ENCODE results near the gene PACS1. TPM values are rescaled to one million over a fixed set of nuclear protein-coding genes. Genes with fewer than 3 reads are reported as not detected.
A peak's percentile ranks its signal among the peaks of the same experiment; 100 is the strongest.

The PACS1 gene
- polyA plus RNA-seq, 1 donor, result 30.3 TPM

DNA sequence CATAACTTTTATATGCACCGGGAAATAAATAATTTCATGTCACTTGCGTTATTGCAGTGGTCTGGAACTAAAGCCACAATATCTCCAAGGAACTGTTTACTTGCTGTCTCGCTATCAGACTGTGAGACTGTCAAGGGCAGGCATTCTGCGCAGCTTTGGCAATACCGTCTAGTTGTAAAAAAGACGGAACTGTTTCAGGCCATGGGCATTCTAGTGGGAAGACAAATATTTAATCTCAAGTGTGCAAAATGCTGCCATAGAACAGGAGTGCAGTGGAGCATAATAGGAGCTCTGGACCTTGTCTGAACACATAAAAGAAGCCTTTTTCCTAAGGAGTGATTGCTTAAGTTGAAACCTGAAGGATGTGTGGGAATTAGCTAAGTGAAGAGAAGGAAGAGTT lies 53.8 kb downstream of the PACS1 start:
- Histone ChIP-seq H3K4me3 (ENCODE audit: low read length) (no peak overlapping the region), H3K27me3 (ENCODE audit: control insufficient read depth, insufficient read depth, low read length) (no peaks in the 10 kb centered on the region), H3K4me1 (ENCODE audit: control insufficient read depth, insufficient read depth, low read length) (peaks cover 6% of the 10 kb centered on the region), H3K9me3 (ENCODE audit: control insufficient read depth, low read depth, low read length) (no peaks in the 10 kb centered on the region), H3K27ac (ENCODE audit: low read length) (no peak overlapping the region), H3K36me3 (ENCODE audit: control insufficient read depth, insufficient read depth, low read length) (no peaks in the 10 kb centered on the region)
- WGBS (ENCODE audit: insufficient coverage, low lambda C conversion rate), result no CpG with 5 or more reads among the region's 6 CpGs
- no peak for DNase-seq

DNA sequence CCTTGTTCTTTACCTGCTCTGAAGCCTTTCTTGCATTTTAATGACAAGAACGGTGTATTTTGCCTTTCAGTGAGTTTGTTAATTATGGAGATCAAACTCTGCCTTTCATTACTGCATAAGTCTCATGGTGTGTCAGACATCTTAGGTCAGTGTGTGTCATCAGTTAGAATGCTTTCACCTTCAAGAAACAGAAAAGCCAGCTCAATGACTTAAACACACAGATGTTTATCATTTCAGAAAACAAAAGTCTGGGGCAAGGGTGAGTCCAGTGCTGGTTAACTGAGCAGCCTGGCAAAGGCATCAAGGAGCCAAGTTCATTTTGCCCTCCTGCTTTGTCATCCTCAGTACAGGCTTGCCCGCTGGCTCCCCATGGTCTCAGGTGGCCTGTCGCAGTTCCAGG lies 54.5 kb downstream of the PACS1 start:
- no peaks in the 10 kb centered on the region for H3K9me3 ChIP-seq (ENCODE audit: control insufficient read depth, low read depth, low read length)
- no peak overlapping the region for H3K4me3 ChIP-seq (ENCODE audit: low read length)
- no CpG with 5 or more reads among the region's 3 CpGs for WGBS (ENCODE audit: insufficient coverage, low lambda C conversion rate)
- no peaks in the 10 kb centered on the region for H3K36me3 ChIP-seq (ENCODE audit: control insufficient read depth, insufficient read depth, low read length)
- DNase-seq, result no peak
- peaks cover 4% of the 10 kb centered on the region for H3K4me1 ChIP-seq (ENCODE audit: control insufficient read depth, insufficient read depth, low read length)
- H3K27me3 ChIP-seq (ENCODE audit: control insufficient read depth, insufficient read depth, low read length), result no peaks in the 10 kb centered on the region
- H3K27ac ChIP-seq (ENCODE audit: low read length), result no peak overlapping the region

DNA sequence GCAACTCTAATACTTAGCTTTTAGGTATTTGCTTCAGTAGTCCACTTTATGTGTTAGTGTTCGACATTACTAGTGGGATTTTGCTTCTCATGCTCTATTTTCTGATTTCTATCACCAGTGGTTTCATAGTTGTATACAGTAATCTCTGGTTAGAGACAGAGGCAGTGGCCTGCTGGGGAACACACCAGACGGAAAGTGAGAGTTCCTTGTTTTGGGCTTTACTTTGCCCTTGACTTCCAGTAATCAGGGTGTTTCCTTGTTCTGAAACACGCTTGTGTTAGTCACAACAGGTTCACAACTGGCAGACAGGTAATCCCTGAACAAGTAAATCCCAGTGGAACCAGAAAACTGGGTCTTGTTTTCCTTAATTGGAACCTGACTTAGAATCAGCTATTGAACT lies 56.0 kb downstream of the PACS1 start:
- WGBS (ENCODE audit: insufficient coverage, low lambda C conversion rate), result no CpG with 5 or more reads among the region's 3 CpGs
- H3K9me3 ChIP-seq (ENCODE audit: control insufficient read depth, low read depth, low read length), result no peaks in the 10 kb centered on the region
- H3K27ac ChIP-seq (ENCODE audit: low read length), result no peak overlapping the region
- no peaks in the 10 kb centered on the region for H3K36me3 ChIP-seq (ENCODE audit: control insufficient read depth, insufficient read depth, low read length)
- H3K27me3 ChIP-seq (ENCODE audit: control insufficient read depth, insufficient read depth, low read length), result no peaks in the 10 kb centered on the region
- no peak overlapping the region for H3K4me3 ChIP-seq (ENCODE audit: low read length)
- DNase-seq, result peak in 1 of 2 donors; percentile 13
- no peaks in the 10 kb centered on the region for H3K4me1 ChIP-seq (ENCODE audit: control insufficient read depth, insufficient read depth, low read length)

DNA sequence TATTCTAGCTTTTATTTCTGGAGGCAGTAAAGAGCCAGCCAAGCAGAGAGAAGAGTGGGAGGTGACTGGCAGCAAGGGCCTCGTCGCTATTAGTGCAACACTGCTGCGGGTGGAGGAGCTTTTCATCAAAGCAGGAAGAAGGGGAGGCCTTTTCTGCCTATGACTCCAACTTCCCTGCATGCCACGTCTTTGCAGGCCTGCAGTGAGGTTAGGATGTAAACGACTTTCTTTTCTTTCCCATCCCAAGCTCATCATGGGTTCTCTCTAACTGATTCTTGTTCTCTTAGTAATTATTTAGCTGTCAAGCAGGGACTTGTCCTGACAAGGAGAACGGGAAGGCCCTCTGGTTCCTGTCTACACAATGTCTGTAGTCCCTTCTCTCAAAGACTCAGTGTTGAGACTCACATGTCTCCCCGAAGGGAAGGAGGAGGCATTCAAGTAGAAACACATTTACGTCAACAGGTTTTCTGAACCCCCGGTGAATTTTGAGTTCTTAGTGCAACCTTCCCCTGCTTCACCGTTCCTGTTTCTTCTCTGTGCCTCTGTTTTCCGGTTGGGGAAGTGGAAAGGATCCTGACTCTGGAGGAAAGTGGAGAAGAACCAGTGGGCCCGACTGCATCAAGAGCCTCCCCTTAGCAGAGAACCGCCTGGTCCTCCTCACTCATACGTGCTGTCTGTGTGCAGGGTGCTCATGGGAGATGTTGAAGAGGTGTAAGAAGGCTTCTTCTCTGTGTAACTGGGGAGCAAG lies 56.9 kb downstream of the PACS1 start:
- H3K9me3 ChIP-seq (ENCODE audit: control insufficient read depth, low read depth, low read length), result no peaks in the 10 kb centered on the region
- no peaks in the 10 kb centered on the region for H3K27me3 ChIP-seq (ENCODE audit: control insufficient read depth, insufficient read depth, low read length)
- no peaks in the 10 kb centered on the region for H3K36me3 ChIP-seq (ENCODE audit: control insufficient read depth, insufficient read depth, low read length)
- H3K4me1 ChIP-seq (ENCODE audit: control insufficient read depth, insufficient read depth, low read length), result no peaks in the 10 kb centered on the region
- H3K27ac ChIP-seq (ENCODE audit: low read length), result no peak overlapping the region
- WGBS (ENCODE audit: insufficient coverage, low lambda C conversion rate), result 50% methylated on average over 2 of the region's 14 CpGs
- no peak overlapping the region for H3K4me3 ChIP-seq (ENCODE audit: low read length)
- DNase-seq, result peak in 1 of 2 donors; percentile 23

DNA sequence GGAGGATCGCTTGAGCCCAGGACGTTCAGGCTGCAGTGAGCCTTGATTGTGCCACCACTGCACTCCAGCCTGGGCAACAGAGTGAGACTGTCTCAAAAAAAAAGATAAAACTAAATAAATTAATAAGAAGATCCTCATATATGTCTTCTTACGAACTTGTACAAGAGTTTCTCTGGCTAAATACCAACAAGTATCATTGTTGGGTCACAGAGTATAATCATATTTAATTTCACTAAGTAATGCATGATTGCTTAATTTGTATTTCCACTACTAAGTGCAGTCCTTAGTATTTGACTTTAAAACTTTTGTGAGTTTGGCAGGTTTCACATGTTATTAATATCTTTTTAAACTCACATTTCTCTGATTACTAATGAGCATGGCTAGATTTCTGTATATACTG lies 60.9 kb downstream of the PACS1 start:
- Histone ChIP-seq H3K27ac (ENCODE audit: low read length) (no peak overlapping the region), H3K36me3 (ENCODE audit: control insufficient read depth, insufficient read depth, low read length) (no peaks in the 10 kb centered on the region), H3K9me3 (ENCODE audit: control insufficient read depth, low read depth, low read length) (no peaks in the 10 kb centered on the region), H3K4me3 (ENCODE audit: low read length) (no peak overlapping the region), H3K4me1 (ENCODE audit: control insufficient read depth, insufficient read depth, low read length) (no peaks in the 10 kb centered on the region), H3K27me3 (ENCODE audit: control insufficient read depth, insufficient read depth, low read length) (no peaks in the 10 kb centered on the region)
- DNase-seq, result no peak
- no CpG with 5 or more reads among the region's 3 CpGs for WGBS (ENCODE audit: insufficient coverage, low lambda C conversion rate)

DNA sequence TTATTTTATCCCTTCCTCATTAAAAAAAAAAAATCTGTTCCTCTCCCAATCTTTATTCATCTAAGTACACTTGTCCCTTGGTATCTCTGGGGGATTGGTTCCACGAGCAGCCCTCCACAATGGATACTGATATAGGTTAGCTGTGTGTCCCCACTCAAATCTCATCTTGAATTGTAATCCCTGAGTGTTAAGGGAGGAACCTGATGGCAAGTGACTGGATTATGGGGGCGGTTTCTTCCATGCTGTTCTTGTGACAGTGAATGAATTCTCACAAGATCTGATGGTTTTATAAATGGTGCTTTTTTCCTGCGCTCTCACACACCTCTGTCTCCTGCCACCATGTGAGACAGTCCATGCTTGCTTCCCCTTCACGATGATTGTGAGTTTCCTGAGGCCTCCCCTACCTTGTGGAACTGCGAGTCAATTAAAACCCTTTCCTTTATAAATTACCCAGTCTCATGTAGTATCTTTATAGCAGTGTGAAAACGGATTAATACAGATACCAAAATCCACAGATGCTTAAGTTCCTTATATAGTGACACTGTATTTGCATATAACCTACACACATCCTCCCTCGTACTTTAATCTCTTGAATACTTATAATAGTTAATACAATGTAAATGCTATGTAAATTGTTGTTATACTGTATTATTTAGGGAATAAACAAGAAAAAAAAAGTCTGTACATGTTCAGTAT lies 62.0 kb downstream of the PACS1 start:
- Histone ChIP-seq H3K27me3 (ENCODE audit: control insufficient read depth, insufficient read depth, low read length) (no peaks in the 10 kb centered on the region), H3K9me3 (ENCODE audit: control insufficient read depth, low read depth, low read length) (no peaks in the 10 kb centered on the region), H3K4me1 (ENCODE audit: control insufficient read depth, insufficient read depth, low read length) (no peaks in the 10 kb centered on the region), H3K36me3 (ENCODE audit: control insufficient read depth, insufficient read depth, low read length) (no peaks in the 10 kb centered on the region), H3K4me3 (ENCODE audit: low read length) (no peak overlapping the region), H3K27ac (ENCODE audit: low read length) (no peak overlapping the region)
- WGBS (ENCODE audit: insufficient coverage, low lambda C conversion rate), result 89% methylated on average over 3 of the region's 7 CpGs
- DNase-seq, result no peak

DNA sequence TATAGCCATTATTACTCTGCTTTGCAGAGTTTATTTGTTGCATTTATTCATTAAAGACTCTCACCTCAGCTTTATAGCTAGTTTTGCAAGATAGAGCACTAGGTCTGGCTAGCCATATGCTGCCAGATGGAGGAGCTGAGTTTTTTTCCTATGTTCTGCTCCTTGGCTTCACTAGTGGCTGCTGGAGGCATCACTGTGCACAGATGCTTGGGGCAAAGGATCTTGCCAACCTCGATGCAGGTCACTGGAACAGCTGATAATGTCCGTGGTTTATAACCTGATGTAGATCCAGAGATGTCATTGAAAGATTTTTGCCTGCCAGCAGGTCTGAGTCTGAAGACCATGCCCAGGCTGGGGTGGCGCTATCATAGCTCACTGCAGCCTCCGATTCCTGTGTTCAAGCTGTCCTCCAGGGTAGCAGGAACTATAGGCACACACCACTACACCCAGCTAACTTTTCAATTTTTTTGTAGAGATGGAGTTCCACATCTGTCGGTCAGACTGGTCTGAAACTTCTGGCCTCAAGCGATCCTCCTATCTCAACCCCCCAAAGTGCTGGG lies 63.2 kb downstream of the PACS1 start:
- Histone ChIP-seq H3K4me3 (ENCODE audit: low read length) (no peak overlapping the region), H3K27me3 (ENCODE audit: control insufficient read depth, insufficient read depth, low read length) (no peaks in the 10 kb centered on the region), H3K27ac (ENCODE audit: low read length) (no peak overlapping the region), H3K36me3 (ENCODE audit: control insufficient read depth, insufficient read depth, low read length) (no peaks in the 10 kb centered on the region), H3K9me3 (ENCODE audit: control insufficient read depth, low read depth, low read length) (no peaks in the 10 kb centered on the region), H3K4me1 (ENCODE audit: control insufficient read depth, insufficient read depth, low read length) (peaks cover 2% of the 10 kb centered on the region)
- no peak for DNase-seq
- WGBS (ENCODE audit: insufficient coverage, low lambda C conversion rate), result no CpG with 5 or more reads among the region's 6 CpGs

DNA sequence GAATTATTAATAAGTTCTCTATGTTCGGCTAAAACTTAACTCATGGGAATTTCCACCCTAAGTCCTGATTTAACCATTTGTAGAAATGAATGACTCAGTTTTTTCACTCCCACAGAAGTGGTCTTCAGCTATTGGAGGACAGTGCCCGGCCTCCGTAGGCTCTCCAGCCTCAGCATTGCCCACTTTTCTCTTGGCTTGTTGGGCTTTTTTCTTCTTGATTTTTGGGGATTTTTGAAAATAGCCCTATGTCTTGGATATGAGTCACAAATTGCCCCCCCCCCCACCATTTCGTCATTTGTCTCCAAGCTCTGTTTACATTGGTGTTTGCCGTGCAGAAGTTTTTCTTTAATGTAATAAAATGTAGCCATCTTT lies 66.7 kb downstream of the PACS1 start:
- Histone ChIP-seq H3K4me3 (ENCODE audit: low read length) (no peak overlapping the region), H3K9me3 (ENCODE audit: control insufficient read depth, low read depth, low read length) (no peaks in the 10 kb centered on the region), H3K36me3 (ENCODE audit: control insufficient read depth, insufficient read depth, low read length) (no peaks in the 10 kb centered on the region), H3K4me1 (ENCODE audit: control insufficient read depth, insufficient read depth, low read length) (peaks cover 2% of the 10 kb centered on the region), H3K27ac (ENCODE audit: low read length) (no peak overlapping the region), H3K27me3 (ENCODE audit: control insufficient read depth, insufficient read depth, low read length) (no peaks in the 10 kb centered on the region)
- WGBS (ENCODE audit: insufficient coverage, low lambda C conversion rate), result no CpG with 5 or more reads among the region's 5 CpGs
- peak in 1 of 2 donors; percentile 30 for DNase-seq

DNA sequence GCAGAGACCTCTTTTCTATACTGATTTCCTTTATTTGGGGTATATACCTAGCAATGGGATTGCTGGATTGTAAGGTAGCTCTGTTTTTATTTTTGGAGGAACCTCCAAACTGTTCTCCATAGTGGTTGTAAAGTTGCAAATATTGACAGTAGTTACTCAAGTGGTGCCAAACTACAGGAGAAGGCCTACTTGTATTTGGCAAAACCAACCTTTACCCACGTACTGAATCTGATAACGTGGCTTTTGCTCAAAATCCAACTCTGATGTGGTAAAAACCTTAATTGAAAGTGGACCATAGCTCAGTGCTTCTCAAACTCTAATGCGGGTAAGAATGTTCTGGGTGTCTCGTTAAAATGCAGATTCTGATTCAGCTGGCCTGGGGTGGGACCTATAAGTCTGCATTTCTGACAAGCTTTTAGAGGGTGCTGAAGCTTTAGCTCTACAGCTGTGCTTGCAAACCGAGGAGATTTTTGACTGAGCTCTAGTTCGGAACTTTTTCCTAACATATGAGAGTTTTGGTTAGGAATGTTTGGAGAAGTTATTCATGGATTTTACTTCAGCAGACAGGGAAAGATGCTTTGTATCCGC lies 69.8 kb downstream of the PACS1 start:
- DNase-seq, result no peak
- H3K36me3 ChIP-seq (ENCODE audit: control insufficient read depth, insufficient read depth, low read length), result no peaks in the 10 kb centered on the region
- peaks cover 2% of the 10 kb centered on the region for H3K4me1 ChIP-seq (ENCODE audit: control insufficient read depth, insufficient read depth, low read length)
- no peak overlapping the region for H3K4me3 ChIP-seq (ENCODE audit: low read length)
- WGBS (ENCODE audit: insufficient coverage, low lambda C conversion rate), result 100% methylated on average over 1 of the region's 7 CpGs
- no peaks in the 10 kb centered on the region for H3K27me3 ChIP-seq (ENCODE audit: control insufficient read depth, insufficient read depth, low read length)
- H3K27ac ChIP-seq (ENCODE audit: low read length), result no peak overlapping the region
- H3K9me3 ChIP-seq (ENCODE audit: control insufficient read depth, low read depth, low read length), result no peaks in the 10 kb centered on the region

DNA sequence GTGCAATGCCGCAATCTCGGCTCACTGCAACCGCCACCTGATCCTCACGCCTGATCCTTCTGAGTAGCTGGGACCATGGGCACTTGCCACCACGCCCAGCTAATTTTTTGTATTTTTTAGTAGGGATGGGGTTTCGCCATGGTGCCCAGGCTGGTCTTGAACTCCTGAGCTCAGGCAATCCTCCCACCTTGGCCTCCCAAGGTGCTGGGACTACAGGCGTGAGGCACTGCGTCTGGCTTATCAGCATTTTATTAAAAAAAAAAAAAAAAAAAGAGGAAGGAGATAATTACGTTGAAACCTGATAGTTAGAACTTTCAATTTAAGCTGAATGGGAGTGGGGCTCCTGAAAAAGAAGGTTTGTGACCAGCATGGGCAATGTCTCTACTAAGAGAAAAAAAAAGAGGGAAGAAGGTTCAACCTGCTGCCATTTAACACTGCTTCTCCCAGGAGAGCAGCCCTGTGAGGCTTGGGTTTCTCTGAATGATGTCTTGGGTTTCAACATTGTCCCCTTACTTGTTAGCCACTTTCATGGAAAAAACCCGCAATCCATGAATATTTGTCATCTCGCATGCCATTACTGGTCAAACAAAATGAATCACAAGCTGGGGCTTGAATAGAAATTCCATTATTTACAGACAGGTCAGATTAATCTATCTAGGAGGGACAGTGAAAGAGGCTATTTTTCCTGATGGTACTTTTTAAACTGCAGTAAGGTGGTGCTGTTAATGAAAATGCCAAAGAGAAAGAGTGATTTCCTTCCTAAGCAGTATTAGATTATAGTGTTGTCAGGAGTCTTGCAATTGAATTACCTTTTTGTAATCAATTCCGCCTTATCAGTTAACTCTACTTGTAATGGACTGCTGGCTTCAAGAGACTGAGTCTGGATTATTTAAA lies 72.5 kb downstream of the PACS1 start:
- no CpG with 5 or more reads among the region's 12 CpGs for WGBS (ENCODE audit: insufficient coverage, low lambda C conversion rate)
- Histone ChIP-seq H3K27me3 (ENCODE audit: control insufficient read depth, insufficient read depth, low read length) (no peaks in the 10 kb centered on the region), H3K36me3 (ENCODE audit: control insufficient read depth, insufficient read depth, low read length) (no peaks in the 10 kb centered on the region), H3K4me1 (ENCODE audit: control insufficient read depth, insufficient read depth, low read length) (no peaks in the 10 kb centered on the region), H3K27ac (ENCODE audit: low read length) (no peak overlapping the region), H3K9me3 (ENCODE audit: control insufficient read depth, low read depth, low read length) (peaks cover 4% of the 10 kb centered on the region), H3K4me3 (ENCODE audit: low read length) (no peak overlapping the region)
- no peak for DNase-seq
